Measurements from ENCODE around the gene RAMAC.

GRCh38 chr15:82951472-82952157 lies 34.4 kb upstream of the RAMAC start:
- no peak for TF ChIP-seq TAF1 (IDR thresholded peaks at IDR 0.05; ENCODE audit: borderline replicate concordance, low read depth, low read length)
- no peak for TF ChIP-seq CTCF (IDR thresholded peaks at IDR 0.05)
- no peak for TF ChIP-seq GATA2 (CRISPR knock-in tag; IDR thresholded peaks at IDR 0.05)
- TF ChIP-seq MXI1 (IDR thresholded peaks at IDR 0.05; ENCODE audit: low read depth, low read length), result no peak
- no peak for TF ChIP-seq EZH2phosphoT487 (IDR thresholded peaks at IDR 0.05; ENCODE audit: borderline replicate concordance, low read depth)
- TF ChIP-seq MEF2A (IDR thresholded peaks at IDR 0.05; ENCODE audit: borderline replicate concordance, low read depth), result no peak
- TF ChIP-seq POLR2AphosphoS5 (IDR thresholded peaks at IDR 0.05; ENCODE audit: low read depth, low read length), result no peak
- TF ChIP-seq RXRA (IDR thresholded peaks at IDR 0.05; ENCODE audit: borderline replicate concordance, low read depth), result no peak
- no peak for TF ChIP-seq REST (IDR thresholded peaks at IDR 0.05; ENCODE audit: low read depth, low read length)
- TF ChIP-seq YY1 (IDR thresholded peaks at IDR 0.05; ENCODE audit: low read depth), result no peak

Data from SK-N-SH (cell line).